ENCODE results near the gene DIS3L2.

The DIS3L2 gene

DNA sequence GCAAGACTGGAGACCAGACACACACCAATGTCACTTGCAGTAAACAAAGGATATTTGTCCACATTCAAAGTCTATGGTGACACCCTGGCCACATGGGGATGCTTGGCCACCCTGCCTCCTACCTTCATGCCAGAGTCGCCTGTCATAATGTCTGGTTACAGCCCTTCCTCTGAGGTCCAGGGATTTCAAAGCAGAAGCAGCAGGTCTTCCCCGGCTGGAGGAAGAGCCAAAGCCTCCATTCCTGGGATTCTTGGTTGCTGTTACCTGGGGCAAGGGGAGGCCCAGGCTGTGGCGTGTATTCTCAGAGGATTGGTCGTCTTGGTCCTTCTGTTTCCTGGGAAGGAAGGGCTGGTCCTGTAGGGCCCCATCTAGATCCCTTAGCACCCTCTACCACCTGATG, 414.7 kb downstream of the DIS3L2 start:
- Histone ChIP-seq H2AFZ (ENCODE audit: low read length) (no peak overlapping the region), H3K14ac (ENCODE audit: low read length) (no peak overlapping the region), H3K23ac (ENCODE audit: low read depth, low read length, poor library complexity) (no peak overlapping the region), H2BK12ac (ENCODE audit: low read length) (peak overlapping the region; percentile 6), H4K8ac (ENCODE audit: low read depth, low read length) (no peak overlapping the region), H3K4ac (ENCODE audit: low read length) (no peak overlapping the region), H3K36me3 (replicated peaks in 1 of 2; ENCODE audit: control insufficient read depth in 2 of 2, insufficient read depth in 2 of 2, low read length in 2 of 2) (no peaks in the 10 kb centered on the region), H3K4me1 (ENCODE audit: control insufficient read depth in 2 of 2, insufficient read depth in 1 of 2, low read depth in 1 of 2, low read length in 2 of 2) (no peaks in the 10 kb centered on the region), H2BK5ac (ENCODE audit: low read length) (no peak overlapping the region), H3K27me3 (ENCODE audit: control insufficient read depth in 3 of 3, insufficient read depth in 3 of 3, low read depth in 1 of 3, low read length in 3 of 3) (peaks cover 0 to 15% (median 0%) of the 10 kb centered on the region in 3 experiments), H2BK15ac (ENCODE audit: low read length) (no peak overlapping the region), H3K9me3 (replicated peaks in 1 of 2; ENCODE audit: control insufficient read depth in 2 of 2, insufficient read depth in 1 of 2, low read depth in 1 of 2, low read length in 2 of 2) (no peaks in the 10 kb centered on the region), H3K27ac (replicated peaks; ENCODE audit: low read length) (no peak overlapping the region), H3K18ac (ENCODE audit: low read length) (no peak overlapping the region), H4K91ac (ENCODE audit: low read depth, low read length, poor library complexity) (no peak overlapping the region), H3K4me2 (ENCODE audit: insufficient read depth, low read length, poor library complexity, severe bottlenecking) (no peak overlapping the region), H2BK120ac (ENCODE audit: low read depth, low read length) (no peak overlapping the region), H2AK5ac (ENCODE audit: low read depth, low read length) (peak overlapping the region; percentile 11), H3K9ac (ENCODE audit: low read depth, low read length, poor library complexity) (no peak overlapping the region), H3K79me1 (ENCODE audit: low read depth, low read length) (no peaks in the 10 kb centered on the region), H3K4me3 (ENCODE audit: low read length in 2 of 2) (no peak overlapping the region)
- no peak for DNase-seq (ENCODE audit: low spot score)
- WGBS, 2 donors (ENCODE audit: extremely low coverage in 2 of 2, insufficient read length in 2 of 2, insufficient replicate concordance in 1 of 2): no CpG with 5 or more reads among the region's 4 CpGs

DNA sequence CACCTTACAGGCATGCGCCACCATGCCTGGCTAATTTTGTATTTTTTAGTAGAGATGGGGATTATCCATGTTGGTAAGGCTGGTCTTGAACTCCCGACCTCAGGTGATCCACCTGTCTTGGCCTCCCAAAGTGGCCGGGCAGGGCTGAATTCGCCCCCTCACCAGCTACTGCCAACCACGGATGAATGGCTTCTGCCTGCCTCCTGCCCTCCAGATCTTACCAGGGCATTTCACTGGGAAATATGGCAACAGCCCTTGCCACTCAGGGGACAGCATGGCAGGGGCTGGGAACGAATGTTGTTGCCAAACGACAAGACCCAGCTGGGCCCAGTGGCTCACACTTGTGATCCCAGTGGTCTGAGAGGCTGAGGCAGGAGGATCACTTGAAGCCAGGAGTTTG, 415.2 kb downstream of the DIS3L2 start:
- no peaks in the 10 kb centered on the region for H3K9me3 ChIP-seq (replicated peaks in 1 of 2; ENCODE audit: control insufficient read depth in 2 of 2, insufficient read depth in 1 of 2, low read depth in 1 of 2, low read length in 2 of 2)
- peak overlapping the region; percentile 14 for H2AK5ac ChIP-seq (ENCODE audit: low read depth, low read length)
- no peaks in the 10 kb centered on the region for H3K36me3 ChIP-seq (replicated peaks in 1 of 2; ENCODE audit: control insufficient read depth in 2 of 2, insufficient read depth in 2 of 2, low read length in 2 of 2)
- DNase-seq (ENCODE audit: low spot score): no peak
- H3K18ac ChIP-seq (ENCODE audit: low read length): no peak overlapping the region
- H3K27me3 ChIP-seq (ENCODE audit: control insufficient read depth in 3 of 3, insufficient read depth in 3 of 3, low read depth in 1 of 3, low read length in 3 of 3): peaks cover 0 to 15% (median 1%) of the 10 kb centered on the region in 3 experiments
- no peak overlapping the region for H2BK15ac ChIP-seq (ENCODE audit: low read length)
- H2BK120ac ChIP-seq (ENCODE audit: low read depth, low read length): no peak overlapping the region
- H3K79me1 ChIP-seq (ENCODE audit: low read depth, low read length): no peaks in the 10 kb centered on the region
- no peaks in the 10 kb centered on the region for H3K4me1 ChIP-seq (ENCODE audit: control insufficient read depth in 2 of 2, insufficient read depth in 1 of 2, low read depth in 1 of 2, low read length in 2 of 2)
- peak overlapping the region in 1 of 2 donors; percentile 21 for H3K4me3 ChIP-seq (ENCODE audit: low read length in 2 of 2)
- H2BK12ac ChIP-seq (ENCODE audit: low read length): peak overlapping the region; percentile 6
- H4K8ac ChIP-seq (ENCODE audit: low read depth, low read length): no peak overlapping the region
- H2BK5ac ChIP-seq (ENCODE audit: low read length): no peak overlapping the region
- H3K4ac ChIP-seq (ENCODE audit: low read length): no peak overlapping the region
- no peak overlapping the region for H3K4me2 ChIP-seq (ENCODE audit: insufficient read depth, low read length, poor library complexity, severe bottlenecking)
- whole genome bisulfite sequencing, 2 donors (ENCODE audit: extremely low coverage in 2 of 2, insufficient read length in 2 of 2, insufficient replicate concordance in 1 of 2): no CpG with 5 or more reads among the region's 7 CpGs
- no peak overlapping the region for H2AFZ ChIP-seq (ENCODE audit: low read length)
- H3K23ac ChIP-seq (ENCODE audit: low read depth, low read length, poor library complexity): no peak overlapping the region
- H3K14ac ChIP-seq (ENCODE audit: low read length): no peak overlapping the region
- no peak overlapping the region for H3K27ac ChIP-seq (replicated peaks; ENCODE audit: low read length)
- no peak overlapping the region for H3K9ac ChIP-seq (ENCODE audit: low read depth, low read length, poor library complexity)
- H4K91ac ChIP-seq (ENCODE audit: low read depth, low read length, poor library complexity): peak overlapping the region; percentile 92

- H3K27ac ChIP-seq (replicated peaks; ENCODE audit: low read length): no peak overlapping the region
- no peak overlapping the region for H4K8ac ChIP-seq (ENCODE audit: low read depth, low read length)
- no peak overlapping the region for H2AFZ ChIP-seq (ENCODE audit: low read length)
- H3K9me3 ChIP-seq (replicated peaks in 1 of 2; ENCODE audit: control insufficient read depth in 2 of 2, insufficient read depth in 1 of 2, low read depth in 1 of 2, low read length in 2 of 2): no peaks in the 10 kb centered on the region
- no peak overlapping the region for H3K14ac ChIP-seq (ENCODE audit: low read length)
- no peak overlapping the region for H2AK5ac ChIP-seq (ENCODE audit: low read depth, low read length)
- H3K4ac ChIP-seq (ENCODE audit: low read length): no peak overlapping the region
- no peak overlapping the region for H2BK120ac ChIP-seq (ENCODE audit: low read depth, low read length)
- no peak overlapping the region for H2BK5ac ChIP-seq (ENCODE audit: low read length)
- peaks cover 0 to 15% (median 6%) of the 10 kb centered on the region in 3 experiments for H3K27me3 ChIP-seq (ENCODE audit: control insufficient read depth in 3 of 3, insufficient read depth in 3 of 3, low read depth in 1 of 3, low read length in 3 of 3)
- no peaks in the 10 kb centered on the region for H3K36me3 ChIP-seq (replicated peaks in 1 of 2; ENCODE audit: control insufficient read depth in 2 of 2, insufficient read depth in 2 of 2, low read length in 2 of 2)
- H2BK12ac ChIP-seq (ENCODE audit: low read length): peak overlapping the region; percentile 10
- no peak overlapping the region for H3K4me2 ChIP-seq (ENCODE audit: insufficient read depth, low read length, poor library complexity, severe bottlenecking)
- no peaks in the 10 kb centered on the region for H3K79me1 ChIP-seq (ENCODE audit: low read depth, low read length)
- H4K91ac ChIP-seq (ENCODE audit: low read depth, low read length, poor library complexity): no peak overlapping the region
- no peaks in the 10 kb centered on the region for H3K4me1 ChIP-seq (ENCODE audit: control insufficient read depth in 2 of 2, insufficient read depth in 1 of 2, low read depth in 1 of 2, low read length in 2 of 2)
- H3K9ac ChIP-seq (ENCODE audit: low read depth, low read length, poor library complexity): no peak overlapping the region
- H3K23ac ChIP-seq (ENCODE audit: low read depth, low read length, poor library complexity): no peak overlapping the region
- H2BK15ac ChIP-seq (ENCODE audit: low read length): no peak overlapping the region
- H3K4me3 ChIP-seq (ENCODE audit: low read length in 2 of 2): no peak overlapping the region
- no peak overlapping the region for H3K18ac ChIP-seq (ENCODE audit: low read length)
- no peak for DNase-seq (ENCODE audit: low spot score)
- no CpG with 5 or more reads among the region's 7 CpGs for WGBS, 2 donors (ENCODE audit: extremely low coverage in 2 of 2, insufficient read length in 2 of 2, insufficient replicate concordance in 1 of 2)
These were observed 415.8 kb downstream of the DIS3L2 start for GRCh38 chr2:232377319-232377718.

GRCh38 chr2:232377841-232378734, 416.6 kb downstream of the DIS3L2 start:
- H3K36me3 ChIP-seq (replicated peaks in 1 of 2; ENCODE audit: control insufficient read depth in 2 of 2, insufficient read depth in 2 of 2, low read length in 2 of 2): no peaks in the 10 kb centered on the region
- no peak overlapping the region for H3K9ac ChIP-seq (ENCODE audit: low read depth, low read length, poor library complexity)
- H3K4me3 ChIP-seq (ENCODE audit: low read length in 2 of 2): no peak overlapping the region
- peak overlapping the region; percentile 55 for H3K23ac ChIP-seq (ENCODE audit: low read depth, low read length, poor library complexity)
- no peak overlapping the region for H2AK5ac ChIP-seq (ENCODE audit: low read depth, low read length)
- H4K91ac ChIP-seq (ENCODE audit: low read depth, low read length, poor library complexity): no peak overlapping the region
- H2BK15ac ChIP-seq (ENCODE audit: low read length): no peak overlapping the region
- H2BK120ac ChIP-seq (ENCODE audit: low read depth, low read length): peak overlapping the region; percentile 87
- WGBS, 2 donors (ENCODE audit: extremely low coverage in 2 of 2, insufficient read length in 2 of 2, insufficient replicate concordance in 1 of 2): no CpG with 5 or more reads among the region's 17 CpGs
- H3K9me3 ChIP-seq (replicated peaks in 1 of 2; ENCODE audit: control insufficient read depth in 2 of 2, insufficient read depth in 1 of 2, low read depth in 1 of 2, low read length in 2 of 2): no peaks in the 10 kb centered on the region
- no peak overlapping the region for H3K18ac ChIP-seq (ENCODE audit: low read length)
- H3K4ac ChIP-seq (ENCODE audit: low read length): no peak overlapping the region
- H3K79me1 ChIP-seq (ENCODE audit: low read depth, low read length): no peaks in the 10 kb centered on the region
- no peak overlapping the region for H2BK12ac ChIP-seq (ENCODE audit: low read length)
- H3K27ac ChIP-seq (replicated peaks; ENCODE audit: low read length): no peak overlapping the region
- no peak overlapping the region for H4K8ac ChIP-seq (ENCODE audit: low read depth, low read length)
- H3K4me1 ChIP-seq (ENCODE audit: control insufficient read depth in 2 of 2, insufficient read depth in 1 of 2, low read depth in 1 of 2, low read length in 2 of 2): no peaks in the 10 kb centered on the region
- peak overlapping the region; percentile 53 for H2BK5ac ChIP-seq (ENCODE audit: low read length)
- H2AFZ ChIP-seq (ENCODE audit: low read length): no peak overlapping the region
- DNase-seq (ENCODE audit: low spot score): no peak
- peaks cover 0 to 15% (median 6%) of the 10 kb centered on the region in 3 experiments for H3K27me3 ChIP-seq (ENCODE audit: control insufficient read depth in 3 of 3, insufficient read depth in 3 of 3, low read depth in 1 of 3, low read length in 3 of 3)
- no peak overlapping the region for H3K4me2 ChIP-seq (ENCODE audit: insufficient read depth, low read length, poor library complexity, severe bottlenecking)
- H3K14ac ChIP-seq (ENCODE audit: low read length): peak overlapping the region; percentile 8
